GM12878 (cell line): Measurements from ENCODE around the gene PRKACG. TPM values are rescaled to one million over a fixed set of nuclear protein-coding genes. Genes with fewer than 3 reads are reported as not detected.

ENCODE experiments used
- MXI1 ChIP-seq: fragments of 150-350 bp; IDR thresholded peaks from 2 replicates; pipeline ENCODE4 v1.6.1; 2011; ENCODE audit warnings: low read depth, mild to moderate bottlenecking, inconsistent platforms, low read length, improper control_type of control experiment
- NFIC ChIP-seq: IDR thresholded peaks from 2 replicates; pipeline ENCODE4 v1.6.1; 2012; ENCODE audit warnings: low read depth, mild to moderate bottlenecking, inconsistent platforms, low read length, moderate library complexity
- RAD21 ChIP-seq: IDR thresholded peaks from 2 replicates; pipeline ENCODE4 v1.6.1; 2011; ENCODE audit warnings: mild to moderate bottlenecking, low read depth, low read length, moderate library complexity; ENCODE audit not compliant: insufficient read depth
- RAD51 ChIP-seq: fragments of 450-650 bp; IDR thresholded peaks from 2 replicates; pipeline ENCODE4 v1.6.1; 2016; ENCODE audit warnings: moderate library complexity, mild to moderate bottlenecking, inconsistent platforms
- RUNX3 ChIP-seq: IDR thresholded peaks from 2 replicates; pipeline ENCODE4 v1.6.1; 2012; ENCODE audit warnings: low read length, inconsistent platforms
- SMC3 ChIP-seq: IDR thresholded peaks from 2 replicates; pipeline ENCODE4 v1.6.1; 2011; ENCODE audit warnings: low read length, improper control_type of control experiment, borderline replicate concordance
- STAT3 ChIP-seq: IDR thresholded peaks from 2 replicates; pipeline ENCODE4 v1.6.1; 2011; ENCODE audit warnings: low read depth, low read length, improper control_type of control experiment
- polyA plus RNA-seq, 11 experiments: library from polyadenylated mRNA; depleted of rRNA in 4 of 11; unstranded in 6 of 11; stranded (reverse) in 5 of 11; fragments of >200 nt; fragmentation: Nextera tagmentation in 4 of 11; fragmentation: Illumina TruSeq in 1 of 11; extraction: Ambion mirVana in 4 of 11; extraction: Trizol in 1 of 11; gene quantifications; 1 replicate in 1 of 11; 2 replicates in 10 of 11; pipeline versions ENCODE4 v1.2.1 to v1.2.3, GENCODE V29; 2011 to 2016; ENCODE audit warnings: inconsistent platforms in 2 of 11, missing spikeins in 2 of 11, low read depth in 1 of 11
- total RNA-seq, 4 experiments: library from RNA; depleted of rRNA in 3 of 4; stranded (reverse); fragments of >200 nt in 3 of 4; fragmentation: Illumina TruSeq in 1 of 4; extraction: Trizol in 1 of 4; gene quantifications; 2 replicates each; pipeline versions ENCODE4 v1.2.1 to v1.2.3, GENCODE V29; 2013 to 2021
- TF ChIP-seq, protein P1 (sequence below): fragments of 450-650 bp; IDR thresholded peaks from 2 replicates; pipeline ENCODE4 v1.6.1; 2017; ENCODE audit warnings: mild to moderate bottlenecking, low read depth, inconsistent platforms; ENCODE audit not compliant: poor library complexity, severe bottlenecking
- TF ChIP-seq, protein P2 (sequence below): fragments of 150-350 bp; IDR thresholded peaks from 2 replicates; pipeline ENCODE4 v1.6.1; 2014; ENCODE audit warnings: mild to moderate bottlenecking, low read depth, low read length
- TF ChIP-seq, protein P3 (sequence below): IDR thresholded peaks from 2 replicates; pipeline ENCODE4 v1.6.1; 2012; ENCODE audit warnings: low read depth, low read length, improper control_type of control experiment

Gene PRKACG
- total and polyA plus RNA-seq, 10 of the 15 experiments (the other 5 are each of a cell fraction or from before 2014, with no cell fraction given): not detected

DNA sequence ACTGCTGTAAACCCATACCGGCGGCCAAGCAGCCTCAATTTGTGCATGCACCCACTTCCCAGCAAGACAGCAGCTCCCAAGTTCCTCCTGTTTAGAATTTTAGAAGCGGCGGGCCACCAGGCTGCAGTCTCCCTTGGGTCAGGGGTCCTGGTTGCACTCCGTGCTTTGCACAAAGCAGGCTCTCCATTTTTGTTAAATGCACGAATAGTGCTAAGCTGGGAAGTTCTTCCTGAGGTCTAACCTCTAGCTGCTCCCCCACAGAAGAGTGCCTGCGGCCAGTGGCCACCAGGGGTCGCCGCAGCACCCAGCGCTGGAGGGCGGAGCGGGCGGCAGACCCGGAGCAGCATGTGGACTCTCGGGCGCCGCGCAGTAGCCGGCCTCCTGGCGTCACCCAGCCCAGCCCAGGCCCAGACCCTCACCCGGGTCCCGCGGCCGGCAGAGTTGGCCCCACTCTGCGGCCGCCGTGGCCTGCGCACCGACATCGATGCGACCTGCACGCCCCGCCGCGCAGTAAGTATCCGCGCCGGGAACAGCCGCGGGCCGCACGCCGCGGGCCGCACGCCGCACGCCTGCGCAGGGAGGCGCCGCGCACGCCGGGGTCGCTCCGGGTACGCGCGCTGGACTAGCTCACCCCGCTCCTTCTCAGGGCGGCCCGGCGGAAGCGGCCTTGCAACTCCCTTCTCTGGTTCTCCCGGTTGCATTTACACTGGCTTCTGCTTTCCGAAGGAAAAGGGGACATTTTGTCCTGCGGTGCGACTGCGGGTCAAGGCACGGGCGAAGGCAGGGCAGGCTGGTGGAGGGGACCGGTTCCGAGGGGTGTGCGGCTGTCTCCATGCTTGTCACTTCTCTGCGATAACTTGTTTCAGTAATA, 21.8 kb upstream of the PRKACG start, which contains the start of gene FXN (continued):
- TF ChIP-seq STAT3: no peak
- peak; percentile 73 for TF ChIP-seq SMC3
- TF ChIP-seq, protein P1, sequence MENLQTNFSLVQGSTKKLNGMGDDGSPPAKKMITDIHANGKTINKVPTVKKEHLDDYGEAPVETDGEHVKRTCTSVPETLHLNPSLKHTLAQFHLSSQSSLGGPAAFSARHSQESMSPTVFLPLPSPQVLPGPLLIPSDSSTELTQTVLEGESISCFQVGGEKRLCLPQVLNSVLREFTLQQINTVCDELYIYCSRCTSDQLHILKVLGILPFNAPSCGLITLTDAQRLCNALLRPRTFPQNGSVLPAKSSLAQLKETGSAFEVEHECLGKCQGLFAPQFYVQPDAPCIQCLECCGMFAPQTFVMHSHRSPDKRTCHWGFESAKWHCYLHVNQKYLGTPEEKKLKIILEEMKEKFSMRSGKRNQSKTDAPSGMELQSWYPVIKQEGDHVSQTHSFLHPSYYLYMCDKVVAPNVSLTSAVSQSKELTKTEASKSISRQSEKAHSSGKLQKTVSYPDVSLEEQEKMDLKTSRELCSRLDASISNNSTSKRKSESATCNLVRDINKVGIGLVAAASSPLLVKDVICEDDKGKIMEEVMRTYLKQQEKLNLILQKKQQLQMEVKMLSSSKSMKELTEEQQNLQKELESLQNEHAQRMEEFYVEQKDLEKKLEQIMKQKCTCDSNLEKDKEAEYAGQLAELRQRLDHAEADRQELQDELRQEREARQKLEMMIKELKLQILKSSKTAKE: peak; percentile 31
- peak; percentile 76 for TF ChIP-seq RUNX3
- TF ChIP-seq RAD51: no peak
- TF ChIP-seq, protein P2, sequence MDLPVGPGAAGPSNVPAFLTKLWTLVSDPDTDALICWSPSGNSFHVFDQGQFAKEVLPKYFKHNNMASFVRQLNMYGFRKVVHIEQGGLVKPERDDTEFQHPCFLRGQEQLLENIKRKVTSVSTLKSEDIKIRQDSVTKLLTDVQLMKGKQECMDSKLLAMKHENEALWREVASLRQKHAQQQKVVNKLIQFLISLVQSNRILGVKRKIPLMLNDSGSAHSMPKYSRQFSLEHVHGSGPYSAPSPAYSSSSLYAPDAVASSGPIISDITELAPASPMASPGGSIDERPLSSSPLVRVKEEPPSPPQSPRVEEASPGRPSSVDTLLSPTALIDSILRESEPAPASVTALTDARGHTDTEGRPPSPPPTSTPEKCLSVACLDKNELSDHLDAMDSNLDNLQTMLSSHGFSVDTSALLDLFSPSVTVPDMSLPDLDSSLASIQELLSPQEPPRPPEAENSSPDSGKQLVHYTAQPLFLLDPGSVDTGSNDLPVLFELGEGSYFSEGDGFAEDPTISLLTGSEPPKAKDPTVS: no peak
- TF ChIP-seq MXI1: peak; percentile 65
- TF ChIP-seq, protein P3, sequence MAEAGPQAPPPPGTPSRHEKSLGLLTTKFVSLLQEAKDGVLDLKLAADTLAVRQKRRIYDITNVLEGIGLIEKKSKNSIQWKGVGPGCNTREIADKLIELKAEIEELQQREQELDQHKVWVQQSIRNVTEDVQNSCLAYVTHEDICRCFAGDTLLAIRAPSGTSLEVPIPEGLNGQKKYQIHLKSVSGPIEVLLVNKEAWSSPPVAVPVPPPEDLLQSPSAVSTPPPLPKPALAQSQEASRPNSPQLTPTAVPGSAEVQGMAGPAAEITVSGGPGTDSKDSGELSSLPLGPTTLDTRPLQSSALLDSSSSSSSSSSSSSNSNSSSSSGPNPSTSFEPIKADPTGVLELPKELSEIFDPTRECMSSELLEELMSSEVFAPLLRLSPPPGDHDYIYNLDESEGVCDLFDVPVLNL: no peak
- TF ChIP-seq NFIC: no peak
- TF ChIP-seq RAD21: peak; percentile 67
